Karpas-422 (cell line): ENCODE data around the gene CTNNA1. TPM values are rescaled to one million over a fixed set of nuclear protein-coding genes. Genes with fewer than 3 reads are reported as not detected.
"Not testable (repeated sequence)": the region's sequence is repeated elsewhere in the genome, so short reads cannot be mapped to it uniquely, and the experiment has no call there.

Experiments used
- DNase-seq: peaks from one replicate; pipeline ENCODE4 v3.0.0-alpha.2; 2015
- H2AFZ ChIP-seq: fragments of 200-600 bp; sonication (generic); 2 replicates; pipeline ENCODE4 v1.6.1; 2014; ENCODE audit warnings: antibody characterized with exemption, low read length, mixed read lengths
- H3K27ac ChIP-seq: fragments of 200-600 bp; sonication (generic); 2 replicates; pipeline ENCODE4 v1.5.1; 2014; ENCODE audit warnings: mild to moderate bottlenecking, low read length, moderate library complexity
- H3K27me3 ChIP-seq: fragments of 200-600 bp; sonication (generic); 2 replicates; pipeline ENCODE4 v1.6.1; 2014; ENCODE audit warnings: low read length, mixed read lengths
- H3K36me3 ChIP-seq: fragments of 200-600 bp; sonication (generic); 2 replicates; pipeline ENCODE4 v1.6.1; 2014; ENCODE audit warnings: low read length, mixed read lengths; ENCODE audit not compliant: insufficient read depth
- H3K4me1 ChIP-seq: fragments of 200-600 bp; sonication (generic); 2 replicates; pipeline ENCODE4 v1.6.1; 2014; ENCODE audit warnings: mild to moderate bottlenecking, low read length, mixed read lengths
- H3K4me2 ChIP-seq: fragments of 200-600 bp; sonication (generic); 2 replicates; pipeline ENCODE4 v1.6.1; 2014; ENCODE audit warnings: low read length, low read depth, mild to moderate bottlenecking; ENCODE audit not compliant: poor library complexity, severe bottlenecking
- H3K4me3 ChIP-seq: fragments of 200-600 bp; sonication (generic); 2 replicates; pipeline ENCODE4 v1.5.1; 2014; ENCODE audit warnings: mild to moderate bottlenecking, antibody characterized with exemption, low read length, mixed read lengths
- H3K79me2 ChIP-seq: fragments of 200-600 bp; sonication (generic); 2 replicates; pipeline ENCODE4 v1.6.1; 2014; ENCODE audit warnings: mild to moderate bottlenecking, low read length, mixed read lengths
- H3K9ac ChIP-seq: fragments of 200-600 bp; sonication (generic); 2 replicates; pipeline ENCODE4 v1.6.0; 2014; ENCODE audit warnings: low read length
- H3K9me2 ChIP-seq: fragments of 200-600 bp; sonication (generic), shearing (Covaris generic); replicated peaks from 2 replicates; pipeline ENCODE4 v1.6.0; 2014; ENCODE audit warnings: mild to moderate bottlenecking, low read length, moderate library complexity; ENCODE audit not compliant: insufficient read depth
- H3K9me3 ChIP-seq: fragments of 300-700, 200-600 bp; sonication (generic); 2 replicates; pipeline ENCODE4 v1.6.1; 2014; ENCODE audit warnings: low read length, mixed read lengths
- H4K20me1 ChIP-seq: fragments of 200-600 bp; sonication (generic); 2 replicates; pipeline ENCODE4 v1.6.1; 2014; ENCODE audit warnings: mild to moderate bottlenecking, antibody characterized with exemption, low read length, low read depth; ENCODE audit not compliant: insufficient read depth
- total RNA-seq: library from RNA; depleted of rRNA; stranded (reverse); fragments of >200 nt; shearing (Covaris generic); gene quantifications from 2 replicates; pipeline ENCODE4 v1.2.3, GENCODE V29; 2014; ENCODE audit warnings: low replicate concordance

CTNNA1 gene
- total RNA-seq, 1 experiment from 2014 or later, result 13.2 TPM

DNA sequence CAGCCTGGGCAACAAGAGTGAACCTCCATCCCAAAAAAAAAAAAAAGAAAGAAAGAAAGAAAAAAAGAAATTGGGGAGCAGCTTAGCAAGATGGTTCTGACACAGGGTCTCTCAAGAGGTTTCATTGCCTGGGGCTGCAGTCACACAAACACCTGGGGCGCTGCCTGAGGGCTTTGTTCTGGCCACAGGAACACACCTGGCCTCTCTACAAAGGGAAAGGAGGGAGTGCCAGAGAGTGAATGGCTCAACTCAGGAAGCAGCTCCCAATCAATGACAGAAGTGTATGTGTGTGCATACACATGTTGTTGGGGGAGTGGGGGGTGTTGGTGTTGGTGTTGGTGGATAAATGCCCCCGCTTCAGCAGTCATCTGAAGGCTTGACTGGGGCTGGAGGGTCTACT, 32.4 kb upstream of the CTNNA1 start:
- Histone ChIP-seq H3K36me3 (no peaks in the 10 kb centered on the region), H4K20me1 (no peaks in the 10 kb centered on the region), H3K4me1 (peaks cover 11% of the 10 kb centered on the region), H3K4me2 (no peak overlapping the region), H3K79me2 (no peaks in the 10 kb centered on the region), H3K9ac (no peak overlapping the region), H2AFZ (no peak overlapping the region), H3K9me3 (no peaks in the 10 kb centered on the region), H3K4me3 (no peak overlapping the region), H3K27ac (no peak overlapping the region), H3K9me2 (no peaks in the 10 kb centered on the region), H3K27me3 (no peaks in the 10 kb centered on the region; the same call in 1 of the 2 replicates)
- no peak for DNase-seq

DNA sequence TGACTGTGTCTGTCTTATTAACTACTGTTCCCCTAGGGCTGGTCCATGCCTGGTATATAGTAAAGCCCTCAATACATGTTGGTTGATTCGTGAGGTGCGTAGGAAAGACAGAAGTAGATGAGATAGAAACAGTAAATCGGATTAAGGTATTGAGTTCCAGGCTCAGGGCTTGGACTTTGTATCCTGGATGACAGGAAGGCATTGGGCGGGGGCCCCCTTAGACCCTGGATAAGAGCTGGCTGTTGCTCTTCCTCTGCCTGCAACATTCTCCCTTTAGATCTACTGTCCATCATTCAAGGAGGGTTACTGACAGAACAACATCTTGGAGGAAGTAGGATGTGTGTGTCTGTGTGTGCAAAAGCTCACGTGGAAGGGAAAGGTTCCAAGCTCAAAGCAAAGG, 31.2 kb upstream of the CTNNA1 start:
- H3K4me1 ChIP-seq, result peaks cover 11% of the 10 kb centered on the region
- H4K20me1 ChIP-seq, result no peaks in the 10 kb centered on the region
- H3K9ac ChIP-seq, result no peak overlapping the region
- H3K79me2 ChIP-seq, result no peaks in the 10 kb centered on the region
- H3K4me2 ChIP-seq, result no peak overlapping the region
- no peaks in the 10 kb centered on the region for H3K36me3 ChIP-seq
- no peak overlapping the region for H3K27ac ChIP-seq
- H3K27me3 ChIP-seq, result no peaks in the 10 kb centered on the region; the same call in 1 of the 2 replicates
- H3K4me3 ChIP-seq, result no peak overlapping the region
- H3K9me3 ChIP-seq, result no peaks in the 10 kb centered on the region
- H2AFZ ChIP-seq, result no peak overlapping the region
- H3K9me2 ChIP-seq, result no peaks in the 10 kb centered on the region
- DNase-seq, result no peak

DNA sequence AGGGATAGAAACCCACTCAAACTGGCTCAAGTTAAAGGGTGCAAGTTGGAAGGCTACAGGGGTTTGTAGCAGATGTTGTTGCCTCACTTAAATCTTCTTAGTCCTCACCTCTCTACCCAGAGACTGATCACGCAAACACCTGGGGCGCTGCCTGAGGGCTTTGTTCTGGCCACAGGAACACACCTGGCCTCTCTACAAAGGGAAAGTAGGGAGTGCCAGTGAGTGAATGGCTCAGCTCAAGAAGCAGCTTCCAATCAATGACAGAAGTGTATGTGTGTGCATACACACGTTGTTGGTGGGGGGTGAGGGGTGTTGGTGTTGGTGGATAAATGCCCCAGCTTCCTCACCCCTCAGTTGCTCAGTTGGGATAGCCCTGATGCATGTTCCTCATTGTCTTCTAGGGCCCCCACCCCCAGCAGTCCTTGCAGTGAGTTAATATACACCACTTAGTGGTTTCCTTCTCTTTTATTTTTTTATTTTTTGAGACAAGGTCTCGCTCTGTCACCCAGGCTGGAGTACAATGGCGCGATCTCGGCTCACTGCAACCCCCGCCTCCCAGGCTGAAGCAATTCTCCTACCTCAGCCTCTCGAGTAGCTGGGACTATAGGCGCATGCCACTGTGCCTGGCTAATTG, 30.6 kb upstream of the CTNNA1 start:
- no peaks in the 10 kb centered on the region for H4K20me1 ChIP-seq
- no peaks in the 10 kb centered on the region for H3K79me2 ChIP-seq
- H3K4me2 ChIP-seq, result no peak overlapping the region
- no peak overlapping the region for H3K9ac ChIP-seq
- H3K4me1 ChIP-seq, result peaks cover 11% of the 10 kb centered on the region
- H3K9me3 ChIP-seq, result no peaks in the 10 kb centered on the region
- no peaks in the 10 kb centered on the region; the same call in 1 of the 2 replicates for H3K27me3 ChIP-seq
- no peaks in the 10 kb centered on the region for H3K9me2 ChIP-seq
- H2AFZ ChIP-seq, result no peak overlapping the region
- H3K36me3 ChIP-seq, result no peaks in the 10 kb centered on the region
- H3K27ac ChIP-seq, result no peak overlapping the region
- no peak overlapping the region for H3K4me3 ChIP-seq
- no peak for DNase-seq

DNA sequence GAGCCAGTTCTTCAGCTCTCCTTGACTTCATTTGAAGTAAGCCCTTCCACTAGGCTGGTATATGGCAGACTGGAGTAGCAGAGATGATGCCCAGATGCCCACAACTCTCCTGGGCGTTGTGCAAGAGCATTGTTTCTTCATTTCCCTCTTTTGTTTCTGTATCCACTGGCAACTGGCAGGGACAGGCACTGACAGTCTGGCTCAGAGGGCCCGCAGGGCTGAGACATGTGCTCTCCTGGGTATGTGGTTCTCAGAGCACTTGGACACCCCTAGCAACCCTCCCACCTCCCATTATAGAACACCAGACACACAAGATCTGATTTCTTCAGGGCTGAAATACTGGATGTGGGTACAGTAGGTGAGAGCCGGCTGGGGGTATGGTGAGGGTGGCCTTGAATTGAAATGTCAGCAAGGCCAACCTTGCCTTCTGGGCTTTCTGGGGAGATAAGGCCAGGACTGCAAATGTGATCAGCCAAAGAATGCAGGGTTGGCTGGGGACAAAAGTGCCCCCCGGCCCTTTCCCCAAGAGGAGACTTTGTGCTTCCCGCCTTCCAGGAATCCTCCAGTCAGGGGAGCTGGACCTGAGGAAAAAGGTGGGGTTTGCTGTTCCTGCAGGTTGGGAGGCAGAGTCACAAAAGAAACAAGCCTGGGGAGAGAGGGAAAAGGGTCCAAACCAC, 28.6 kb upstream of the CTNNA1 start:
- DNase-seq, result no peak
- H3K4me3 ChIP-seq, result no peak overlapping the region
- no peaks in the 10 kb centered on the region for H4K20me1 ChIP-seq
- no peak overlapping the region for H2AFZ ChIP-seq
- peaks cover 11% of the 10 kb centered on the region for H3K4me1 ChIP-seq
- H3K9ac ChIP-seq, result no peak overlapping the region
- H3K79me2 ChIP-seq, result no peaks in the 10 kb centered on the region
- no peaks in the 10 kb centered on the region for H3K9me2 ChIP-seq
- H3K4me2 ChIP-seq, result no peak overlapping the region
- H3K9me3 ChIP-seq, result no peaks in the 10 kb centered on the region
- no peak overlapping the region for H3K27ac ChIP-seq
- no peaks in the 10 kb centered on the region for H3K36me3 ChIP-seq
- no peaks in the 10 kb centered on the region; the same call in 1 of the 2 replicates for H3K27me3 ChIP-seq

DNA sequence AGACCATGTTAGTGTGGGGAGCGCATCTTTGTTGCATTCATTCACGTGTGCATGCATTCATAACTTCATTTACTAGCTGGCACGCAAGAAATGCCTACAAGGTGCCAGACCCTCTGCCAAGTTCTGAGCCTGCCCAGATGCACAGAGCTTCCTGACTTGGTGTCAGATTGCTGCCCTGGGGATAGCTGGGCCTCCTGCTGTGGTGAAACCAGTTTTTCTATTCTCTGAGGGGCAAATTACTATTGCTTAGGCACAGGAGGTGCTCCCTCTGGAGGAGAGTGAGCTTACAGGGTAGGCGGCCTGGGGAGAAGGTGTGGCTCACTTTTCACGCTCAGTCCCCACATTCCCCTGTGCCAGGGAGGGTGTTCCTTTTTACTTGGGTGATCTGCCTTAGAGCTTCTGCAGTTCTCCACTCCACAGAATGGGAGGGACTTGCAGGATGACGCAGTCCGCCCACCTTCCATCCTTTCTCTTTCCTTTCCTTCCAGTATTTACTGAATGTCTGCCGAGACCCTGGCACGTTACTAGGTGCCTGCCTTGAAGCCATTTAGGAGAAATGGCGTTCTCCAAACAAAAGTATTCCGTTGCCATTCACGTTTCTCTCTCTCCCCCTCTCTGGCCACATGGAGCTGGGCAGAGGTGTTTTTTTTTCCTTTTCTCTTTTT, 27.9 kb upstream of the CTNNA1 start:
- H3K36me3 ChIP-seq, result no peaks in the 10 kb centered on the region
- no peaks in the 10 kb centered on the region for H4K20me1 ChIP-seq
- peak; percentile 81 for DNase-seq
- peaks cover 11% of the 10 kb centered on the region for H3K4me1 ChIP-seq
- no peak overlapping the region for H2AFZ ChIP-seq
- no peak overlapping the region for H3K4me2 ChIP-seq
- no peaks in the 10 kb centered on the region for H3K79me2 ChIP-seq
- no peak overlapping the region for H3K4me3 ChIP-seq
- no peaks in the 10 kb centered on the region; the same call in 1 of the 2 replicates for H3K27me3 ChIP-seq
- no peak overlapping the region for H3K9ac ChIP-seq
- no peaks in the 10 kb centered on the region for H3K9me3 ChIP-seq
- H3K9me2 ChIP-seq, result no peaks in the 10 kb centered on the region
- no peak overlapping the region for H3K27ac ChIP-seq

DNA sequence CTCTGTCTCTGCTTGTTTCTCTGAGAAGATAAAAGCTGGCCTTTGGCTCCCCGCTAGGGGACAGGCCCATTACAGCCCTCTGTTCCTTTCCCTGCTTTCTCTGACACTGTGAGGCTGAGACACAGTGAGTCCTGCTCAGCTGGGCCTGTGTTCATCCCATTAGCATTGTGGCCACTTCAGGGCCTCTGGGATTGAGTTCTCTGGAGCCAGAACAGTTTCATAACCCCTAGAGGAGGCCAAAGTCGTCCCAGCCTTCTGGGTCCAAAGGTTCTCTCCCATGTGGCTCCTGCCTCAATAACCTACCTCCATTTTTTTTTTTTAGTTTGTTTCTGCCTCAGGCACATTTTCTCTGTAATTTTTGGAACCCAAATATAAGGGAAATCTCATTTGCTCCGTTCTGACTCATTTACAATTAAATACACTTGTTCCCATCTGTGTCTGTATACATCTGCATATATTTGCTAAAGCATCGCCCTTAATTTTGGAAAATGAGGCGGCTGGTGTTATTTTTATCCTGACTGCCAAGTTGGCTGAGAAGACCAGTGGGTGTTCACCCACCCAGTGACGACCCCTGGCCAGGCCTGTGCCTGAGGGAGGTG, 27.3 kb upstream of the CTNNA1 start:
- no peaks in the 10 kb centered on the region for H3K36me3 ChIP-seq
- H3K27me3 ChIP-seq, result no peaks in the 10 kb centered on the region; the same call in 1 of the 2 replicates
- no peak overlapping the region for H3K4me2 ChIP-seq
- H3K9me2 ChIP-seq, result no peaks in the 10 kb centered on the region
- H3K9me3 ChIP-seq, result no peaks in the 10 kb centered on the region
- no peaks in the 10 kb centered on the region for H4K20me1 ChIP-seq
- H3K79me2 ChIP-seq, result no peaks in the 10 kb centered on the region
- no peak overlapping the region for H3K27ac ChIP-seq
- no peak for DNase-seq
- H2AFZ ChIP-seq, result no peak overlapping the region
- H3K4me3 ChIP-seq, result no peak overlapping the region
- no peak overlapping the region for H3K9ac ChIP-seq
- peaks cover 11% of the 10 kb centered on the region for H3K4me1 ChIP-seq

DNA sequence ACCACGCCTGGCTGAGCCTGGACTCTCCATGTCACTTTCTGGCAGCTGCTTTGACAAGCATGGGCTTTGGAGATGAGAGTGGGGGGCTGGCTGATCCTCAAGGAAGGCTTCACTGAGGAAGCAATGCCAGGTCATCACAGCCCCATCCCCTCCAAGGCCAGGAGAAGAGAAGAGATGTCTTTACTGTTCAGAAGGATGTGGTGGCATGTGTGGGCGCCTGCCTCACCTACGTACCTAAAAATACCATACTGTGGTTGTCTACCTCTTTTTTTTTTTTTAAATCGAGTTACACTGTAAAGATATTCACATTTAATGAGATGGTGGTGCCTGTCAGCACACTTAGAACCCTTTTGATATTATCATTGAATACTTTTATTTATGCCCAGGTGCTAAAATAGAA, 26.4 kb upstream of the CTNNA1 start:
- H3K9ac ChIP-seq, result no peak overlapping the region
- no peaks in the 10 kb centered on the region for H3K79me2 ChIP-seq
- H3K27me3 ChIP-seq, result no peaks in the 10 kb centered on the region; the same call in 1 of the 2 replicates
- H3K27ac ChIP-seq, result no peak overlapping the region
- no peaks in the 10 kb centered on the region for H3K9me2 ChIP-seq
- H3K4me3 ChIP-seq, result no peak overlapping the region
- H4K20me1 ChIP-seq, result no peaks in the 10 kb centered on the region
- no peak overlapping the region for H2AFZ ChIP-seq
- no peak overlapping the region for H3K4me2 ChIP-seq
- DNase-seq, result no peak
- H3K36me3 ChIP-seq, result no peaks in the 10 kb centered on the region
- H3K9me3 ChIP-seq, result no peaks in the 10 kb centered on the region
- H3K4me1 ChIP-seq, result peaks cover 11% of the 10 kb centered on the region

DNA sequence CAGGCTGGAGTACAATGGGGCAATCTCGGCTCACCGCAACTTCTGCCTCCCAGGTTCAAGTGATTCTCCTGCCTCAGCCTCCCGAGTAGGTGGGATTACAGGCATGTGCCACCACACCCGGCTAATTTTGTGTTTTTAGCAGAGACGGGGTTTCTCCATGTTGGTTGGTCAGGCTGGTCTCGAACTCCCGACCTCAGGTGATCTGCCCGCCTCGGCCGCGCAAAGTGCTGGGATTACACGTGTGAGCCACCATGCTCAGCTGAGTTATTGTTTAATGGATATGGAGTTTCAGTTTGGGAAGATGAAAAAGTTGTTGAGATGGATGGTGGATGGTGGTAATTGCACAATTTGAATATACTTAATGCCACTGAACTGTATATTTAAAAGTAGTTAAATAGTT, 22.7 kb upstream of the CTNNA1 start:
- not testable (repeated sequence) for H3K9me2 ChIP-seq, DNase-seq, H4K20me1 ChIP-seq, H2AFZ ChIP-seq, H3K9me3 ChIP-seq, H3K27ac ChIP-seq, H3K27me3 ChIP-seq, H3K79me2 ChIP-seq, H3K36me3 ChIP-seq, H3K4me2 ChIP-seq, H3K4me3 ChIP-seq, H3K4me1 ChIP-seq, H3K9ac ChIP-seq
